ENCODE results near the gene TCFL5.

- TF ChIP-seq CTCF (IDR thresholded peaks at IDR 0.05; ENCODE audit: insufficient read depth, low read depth, low read length), result no peak
- TF ChIP-seq EZH2 (IDR thresholded peaks at IDR 0.05; ENCODE audit: insufficient read depth, low read length), result no peak
These were observed 33.6 kb downstream of the TCFL5 start for GRCh38 chr20:62828051-62828450.
